IPS-18a (cell line): ENCODE measurements around the gene L1CAM.

Source experiments
- H3K27ac ChIP-seq: one replicate; pipeline ENCODE4 v1.5.1; 2013; ENCODE audit warnings: low read length
- H3K27me3 ChIP-seq: one replicate; pipeline ENCODE4 v1.6.1; 2013; ENCODE audit warnings: mild to moderate bottlenecking, low read length; ENCODE audit not compliant: control insufficient read depth, insufficient read depth
- H3K36me3 ChIP-seq: one replicate; pipeline ENCODE4 v1.6.1; 2013; ENCODE audit warnings: low read depth, low read length; ENCODE audit not compliant: control insufficient read depth
- H3K4me1 ChIP-seq: one replicate; pipeline ENCODE4 v1.6.1; 2013; ENCODE audit warnings: low read depth, low read length; ENCODE audit not compliant: control insufficient read depth
- H3K4me3 ChIP-seq: one replicate; pipeline ENCODE4 v1.5.1; 2013; ENCODE audit warnings: low read length
- H3K9ac ChIP-seq: one replicate; pipeline ENCODE4 v1.6.1; 2013; ENCODE audit warnings: mild to moderate bottlenecking, low read length, moderate library complexity
- H3K9me3 ChIP-seq: one replicate; pipeline ENCODE4 v1.6.1; 2013; ENCODE audit warnings: low read depth, low read length; ENCODE audit not compliant: control insufficient read depth

L1CAM gene

GRCh38 chrX:153814591-153815315 lies 71.2 kb downstream of the L1CAM start:
- peaks cover 7% of the 10 kb centered on the region for H3K4me1 ChIP-seq
- H3K27ac ChIP-seq: no peak overlapping the region
- no peak overlapping the region for H3K4me3 ChIP-seq
- no peaks in the 10 kb centered on the region for H3K27me3 ChIP-seq
- H3K9ac ChIP-seq: no peak overlapping the region
- peaks cover 4% of the 10 kb centered on the region for H3K9me3 ChIP-seq
- no peaks in the 10 kb centered on the region for H3K36me3 ChIP-seq

DNA sequence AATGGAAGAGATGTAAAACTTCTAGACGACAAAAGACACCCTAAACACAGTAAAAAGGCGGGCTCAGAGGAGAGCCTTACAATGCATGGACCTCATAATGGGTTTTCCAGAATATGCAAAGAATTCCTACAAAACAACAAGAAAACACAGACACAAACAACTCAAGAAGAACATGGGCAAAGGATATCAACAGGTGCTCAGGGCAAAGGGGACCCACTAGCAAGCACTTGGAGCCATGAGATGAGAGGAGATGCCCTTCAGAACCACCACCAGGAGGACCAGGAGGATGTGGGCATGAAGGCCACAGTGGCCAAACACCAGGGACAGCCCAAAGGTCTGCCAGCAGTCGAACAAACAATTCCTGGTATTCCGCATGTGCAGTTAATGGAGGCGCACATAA lies 72.8 kb downstream of the L1CAM start:
- Histone ChIP-seq H3K9me3 (peaks cover 4% of the 10 kb centered on the region), H3K27ac (no peak overlapping the region), H3K36me3 (no peaks in the 10 kb centered on the region), H3K9ac (no peak overlapping the region), H3K4me1 (peaks cover 5% of the 10 kb centered on the region), H3K27me3 (no peaks in the 10 kb centered on the region), H3K4me3 (no peak overlapping the region)

DNA sequence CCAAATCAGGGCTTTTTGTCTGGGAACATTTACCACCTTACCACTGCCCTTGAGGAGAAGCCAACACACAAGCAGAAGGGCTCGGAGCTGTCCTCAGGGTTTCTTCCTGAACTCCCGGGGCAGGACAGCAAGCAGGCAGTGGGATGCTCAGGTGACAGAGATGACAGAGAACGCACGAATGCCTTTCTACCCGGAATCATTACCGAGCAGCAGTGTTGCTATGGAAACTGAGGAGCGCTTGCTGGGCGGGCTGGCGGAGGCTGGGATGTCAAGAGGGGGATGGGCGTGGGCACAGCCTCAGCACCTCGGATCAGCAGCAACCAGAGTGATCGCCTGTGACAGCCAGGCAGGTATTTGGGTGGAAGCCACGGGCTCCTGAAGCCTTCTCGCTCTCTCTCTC lies 73.8 kb downstream of the L1CAM start:
- Histone ChIP-seq H3K27me3 (no peaks in the 10 kb centered on the region), H3K36me3 (no peaks in the 10 kb centered on the region), H3K9me3 (no peaks in the 10 kb centered on the region), H3K9ac (no peak overlapping the region), H3K27ac (no peak overlapping the region), H3K4me1 (peaks cover 5% of the 10 kb centered on the region), H3K4me3 (no peak overlapping the region)
